Stimulated activated CD4-positive, alpha-beta T cell treated with anti-CD3 and anti-CD28 coated beads, TNF-alpha, amount 100 ng/mL, for 24 hours (primary cell): ENCODE results near the gene TMCC2.
"Not testable (repeated sequence)": the region's sequence is repeated elsewhere in the genome, so short reads cannot be mapped to it uniquely, and the experiment has no call there.

ENCODE experiments used
- DNase-seq, 3 experiments: peaks; one replicate each; pipeline ENCODE4 v3.0.0-alpha.2; 2020; ENCODE audit warnings: low read depth in 3 of 3

The TMCC2 gene

DNA sequence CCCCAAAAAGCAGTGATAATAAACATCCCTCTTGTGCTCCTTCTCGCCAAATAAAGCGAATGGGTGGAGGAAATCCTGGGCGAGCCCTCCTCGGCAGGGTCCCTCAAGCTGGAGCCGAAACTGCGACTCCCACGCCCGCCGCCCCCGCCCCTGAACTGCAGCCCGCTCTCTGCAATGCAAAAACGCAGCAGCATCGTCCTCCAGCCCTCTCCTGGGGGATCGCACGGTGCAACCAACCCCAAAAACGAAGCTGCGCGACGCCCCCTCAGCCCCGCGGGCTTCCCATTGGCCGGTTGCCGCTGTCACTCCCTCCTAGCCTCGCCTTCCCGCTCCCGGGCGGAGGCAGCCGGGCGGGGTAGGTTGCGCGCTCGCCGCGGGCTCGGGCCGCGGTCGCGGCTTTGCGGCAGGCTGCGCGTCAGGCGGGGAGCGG is at the start of gene TMCC2:
Gene TMCC2 (plus strand): TSS at position 363 of the 430 bp plus-strand sequence. CDS start 619 bp downstream, outside the sequence.
- peak; percentile 48 to 85 (median 71) for DNase-seq

DNA sequence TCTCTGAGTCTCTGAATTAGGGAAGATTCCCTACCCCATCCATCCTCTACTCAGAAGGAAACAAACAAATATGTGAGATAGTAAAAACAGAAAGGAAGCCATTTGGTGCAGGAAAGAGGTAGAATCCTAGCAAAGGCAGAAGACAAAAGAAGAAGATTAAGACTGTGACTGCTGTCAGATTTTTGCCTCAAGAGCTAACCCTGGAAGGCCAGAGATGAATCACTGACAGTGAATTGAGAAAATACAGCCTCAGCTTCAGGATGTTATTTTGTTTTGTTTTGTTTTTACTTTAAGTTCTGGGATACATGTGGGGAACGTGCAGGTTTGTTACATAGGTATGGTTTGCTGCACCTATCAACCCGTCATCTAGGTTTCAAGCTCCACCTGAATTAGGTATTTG is 47.9 kb upstream of the TMCC2 start:
- no peak for DNase-seq

- not testable (repeated sequence) for DNase-seq
These were observed 47.4 kb upstream of the TMCC2 start for GRCh38 chr1:205180331-205180730.

DNA sequence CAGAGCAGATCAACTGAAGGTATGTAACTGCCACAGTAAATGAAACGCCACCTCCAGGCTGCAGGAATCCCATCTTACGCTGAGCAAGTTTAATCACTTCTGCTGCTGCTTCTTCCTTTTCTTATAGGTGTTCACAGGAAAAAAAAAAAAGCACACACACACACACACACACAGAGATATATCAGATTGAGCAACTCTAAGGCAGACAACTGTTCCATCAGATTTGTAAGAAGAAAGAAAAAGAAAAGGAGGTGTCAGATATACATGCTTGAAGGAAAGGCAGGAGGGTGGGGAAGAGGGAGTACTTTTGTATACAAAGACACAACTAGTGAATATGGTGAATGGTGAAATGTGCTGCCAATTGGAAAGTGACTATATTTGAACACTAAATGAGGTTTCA is 44.8 kb upstream of the TMCC2 start:
- no peak for DNase-seq

- DNase-seq, result no peak
These were observed 43.9 kb upstream of the TMCC2 start for GRCh38 chr1:205183676-205184335.

GRCh38 chr1:205186191-205186590 is 41.6 kb upstream of the TMCC2 start:
- DNase-seq, result no peak

DNA sequence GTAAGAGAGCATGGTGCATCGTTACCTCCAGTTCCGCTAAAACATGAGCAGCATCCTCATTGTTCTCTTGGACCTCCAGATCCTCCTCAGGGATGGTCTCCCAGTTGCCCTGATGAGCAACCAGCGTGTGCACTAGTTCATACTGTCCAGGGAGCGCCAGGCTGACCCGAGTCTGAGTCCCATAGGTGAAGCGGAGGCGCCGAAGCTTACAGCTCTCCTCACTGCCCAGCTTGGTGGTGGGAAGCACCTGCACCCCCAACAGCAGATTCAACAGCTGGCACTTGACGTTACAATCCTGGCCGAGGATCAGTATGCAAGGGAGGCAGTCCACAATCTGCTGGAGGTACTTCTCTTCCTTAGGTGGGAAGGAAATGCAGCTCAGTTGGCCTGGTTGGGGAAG is 40.3 kb upstream of the TMCC2 start:
- no peak for DNase-seq

- DNase-seq, result no peak
These were observed 39.6 kb upstream of the TMCC2 start for GRCh38 chr1:205188098-205188497.

DNA sequence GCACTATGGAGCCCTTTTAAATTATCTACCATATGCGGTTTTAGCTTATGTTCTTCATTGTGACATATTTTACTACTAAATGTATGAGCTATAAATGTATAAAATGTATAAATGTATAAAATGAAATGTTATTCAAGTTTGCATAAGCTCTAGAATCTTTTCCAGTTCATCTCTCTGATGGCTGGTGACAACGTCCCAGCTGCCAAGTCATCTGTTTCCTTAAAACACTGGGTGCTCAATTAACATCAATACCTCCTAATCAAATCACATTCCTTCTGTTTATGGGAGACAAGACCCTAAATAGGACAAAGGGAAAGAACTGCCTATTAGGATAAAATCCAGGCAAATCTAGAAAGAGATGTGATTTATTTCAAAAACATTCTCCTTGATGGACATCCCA is 39.1 kb upstream of the TMCC2 start:
- DNase-seq, result no peak

GRCh38 chr1:205189131-205189530 is 38.6 kb upstream of the TMCC2 start:
- no peak for DNase-seq

GRCh38 chr1:205190845-205191577 is 36.7 kb upstream of the TMCC2 start:
- no peak for DNase-seq

DNA sequence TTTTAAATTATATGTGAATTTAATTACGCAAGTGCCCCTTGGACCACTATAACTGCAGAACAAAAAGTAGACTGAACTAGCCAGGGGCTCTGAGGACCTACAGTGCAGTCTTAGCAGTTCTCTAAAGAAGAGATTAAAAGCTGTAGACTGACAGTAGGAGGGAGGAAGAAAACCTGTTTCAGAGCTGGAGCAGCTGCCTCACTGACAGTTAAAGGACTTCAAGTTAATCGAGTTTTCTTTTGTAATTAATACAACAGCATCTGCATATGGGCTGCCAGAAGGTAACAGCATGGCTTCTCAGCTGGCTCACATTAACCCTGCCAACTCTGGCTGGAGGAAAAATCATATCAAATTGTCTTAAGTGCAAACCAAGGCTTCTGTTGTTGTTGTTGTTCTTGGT is 36.1 kb upstream of the TMCC2 start:
- DNase-seq, result no peak

DNA sequence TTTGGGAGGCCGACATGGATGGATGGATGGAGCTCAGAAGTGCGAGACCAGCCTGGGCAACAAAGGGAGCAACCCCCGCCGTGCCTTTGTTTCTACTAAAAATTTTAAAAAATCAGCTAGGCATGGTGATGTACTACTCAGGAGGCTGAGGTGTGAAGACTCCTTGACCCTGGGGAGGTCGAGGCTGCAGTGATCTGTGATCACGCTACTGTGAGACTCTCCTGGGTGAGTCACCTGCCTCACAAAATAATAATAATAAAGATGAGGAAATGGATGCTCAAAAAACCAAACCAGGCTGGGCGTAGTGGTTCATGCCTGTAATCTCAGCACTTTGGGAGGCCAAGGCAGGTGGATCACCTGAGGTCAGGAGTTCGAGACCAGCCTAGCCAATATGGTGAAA is 35.5 kb upstream of the TMCC2 start:
- no peak for DNase-seq

GRCh38 chr1:205199090-205199930 is 28.4 kb upstream of the TMCC2 start:
- DNase-seq, result peak in 2 of 3 experiments; percentile 28 to 54

- DNase-seq, result no peak
These were observed 27.8 kb upstream of the TMCC2 start for GRCh38 chr1:205199931-205200299.

GRCh38 chr1:205204552-205204951 is 23.2 kb upstream of the TMCC2 start:
- DNase-seq, result no peak

DNA sequence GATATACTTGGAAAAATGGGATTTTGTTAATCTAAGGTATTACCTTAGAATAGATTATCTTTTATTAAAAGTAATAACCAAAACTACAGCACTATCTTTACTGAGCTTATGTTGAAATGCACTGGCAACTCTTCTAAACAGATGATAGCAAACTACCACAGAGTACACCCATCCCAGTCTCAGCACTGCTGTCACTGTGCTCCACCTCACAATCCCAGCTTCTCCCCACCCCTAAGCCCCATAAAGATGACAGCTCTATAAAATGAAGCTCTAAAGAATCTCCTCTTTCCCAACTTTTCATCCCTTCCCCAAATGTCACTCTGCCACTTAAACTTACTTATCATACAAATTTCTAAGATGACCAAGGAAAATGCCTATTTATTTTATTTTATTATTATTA is 22.7 kb upstream of the TMCC2 start:
- no peak for DNase-seq

- DNase-seq, result no peak
These were observed 18.9 kb upstream of the TMCC2 start for GRCh38 chr1:205208811-205209210.

DNA sequence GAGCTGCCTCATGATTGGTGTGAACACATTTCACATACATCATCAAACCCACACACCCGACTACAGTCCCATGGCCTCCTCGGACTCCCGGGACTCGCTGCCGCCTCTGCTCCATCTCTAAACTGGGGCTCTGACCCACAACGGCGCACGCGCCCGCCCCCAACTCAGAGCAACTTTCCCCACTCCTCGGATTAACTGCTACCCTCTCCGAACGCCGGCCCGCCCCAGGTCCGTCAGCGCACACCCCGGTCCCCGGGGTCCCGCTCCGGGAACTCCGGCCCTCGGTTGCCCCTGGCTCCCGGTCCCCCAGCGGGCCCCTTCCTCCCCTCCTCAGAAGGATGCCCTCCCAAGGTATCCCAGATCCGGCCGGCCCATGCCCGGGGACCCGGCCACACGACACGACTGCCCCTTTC is 17.0 kb upstream of the TMCC2 start:
- DNase-seq, result peak in 1 of 3 experiments; percentile 13

- DNase-seq, result peak; percentile 81 to 95 (median 87)
These were observed 16.4 kb upstream of the TMCC2 start, which contains the start of gene DSTYK for GRCh38 chr1:205211169-205211838. TSS of gene DSTYK (minus strand) at chr1:205211702. CDS start at chr1:205211535, 167 bp downstream.

DNA sequence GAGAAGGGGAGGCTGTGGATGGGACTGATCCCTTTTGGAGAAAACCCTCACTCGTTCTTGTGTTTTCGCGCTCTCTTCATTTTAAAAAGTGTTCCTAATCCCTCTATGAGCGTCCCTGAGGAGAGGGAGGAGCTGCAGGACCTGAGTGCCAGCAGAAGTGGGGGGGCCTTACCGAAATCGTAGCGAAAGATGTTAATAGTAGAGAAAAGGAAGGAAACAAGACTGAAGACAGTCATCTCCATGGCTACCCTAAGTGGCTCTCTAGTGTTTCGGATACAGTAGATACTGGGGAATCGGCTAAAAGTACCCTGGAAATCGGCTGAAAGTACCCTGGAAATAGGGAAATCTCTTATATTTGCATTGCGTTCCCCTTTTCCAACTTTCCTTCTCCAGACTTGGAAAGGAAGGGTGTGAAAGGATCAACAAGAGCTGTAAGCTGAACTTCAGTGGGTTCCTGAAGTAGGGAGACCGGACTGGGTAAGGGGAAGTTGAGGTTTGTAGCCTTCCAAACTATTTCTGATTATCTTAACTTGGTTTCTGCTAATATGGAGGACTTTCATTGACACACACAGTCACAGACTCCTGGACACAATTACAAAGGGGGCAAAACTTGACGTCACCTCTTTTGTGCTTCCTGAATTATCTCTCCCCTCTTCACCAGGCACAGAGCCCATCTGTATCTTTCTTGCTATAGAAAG is 15.8 kb upstream of the TMCC2 start:
- no peak for DNase-seq
